ENCODE measurements around the gene SERPINB10.

The SERPINB10 gene

GRCh38 chr18:63908858-63909257, 1.1 kb downstream of the SERPINB10 start:
- H4K20me1 ChIP-seq (ENCODE audit: insufficient read depth, low read length, poor library complexity, severe bottlenecking): no peaks in the 10 kb centered on the region
- H3K36me3 ChIP-seq (ENCODE audit: insufficient read depth, low read length): no peaks in the 10 kb centered on the region
- H3K9me2 ChIP-seq (replicated peaks; ENCODE audit: low read depth, low read length): no peaks in the 10 kb centered on the region
- H2AFZ ChIP-seq (ENCODE audit: low read length): no peak overlapping the region
- H3K4me3 ChIP-seq (ENCODE audit: low read length, poor library complexity, severe bottlenecking): no peak overlapping the region
- no peaks in the 10 kb centered on the region for H3K79me2 ChIP-seq (ENCODE audit: insufficient read depth, low read length)
- H3K9ac ChIP-seq (ENCODE audit: low read depth, low read length, poor library complexity, severe bottlenecking): no peak overlapping the region
- H3K4me2 ChIP-seq (ENCODE audit: low read depth, low read length, poor library complexity, severe bottlenecking): no peak overlapping the region
- H3K9me3 ChIP-seq (ENCODE audit: insufficient read depth, low read depth, low read length): no peaks in the 10 kb centered on the region
- TF ChIP-seq CTCF (conservative IDR thresholded peaks at IDR 0.05; ENCODE audit: low read length): no peak
- TF ChIP-seq EZH2phosphoT487 (IDR thresholded peaks at IDR 0.05; ENCODE audit: borderline replicate concordance): no peak
- no peaks in the 10 kb centered on the region for H3K27me3 ChIP-seq (ENCODE audit: insufficient read depth, low read length, poor library complexity, severe bottlenecking)
- H3K4me1 ChIP-seq (ENCODE audit: insufficient read depth, low read length, poor library complexity, severe bottlenecking): no peaks in the 10 kb centered on the region
- H3F3A ChIP-seq (ENCODE audit: low read depth): no peaks in the 10 kb centered on the region

GRCh38 chr18:63909870-63910269, 2.1 kb downstream of the SERPINB10 start:
- H3K4me2 ChIP-seq (ENCODE audit: low read depth, low read length, poor library complexity, severe bottlenecking): no peak overlapping the region
- no peak overlapping the region for H2AFZ ChIP-seq (ENCODE audit: low read length)
- H3K79me2 ChIP-seq (ENCODE audit: insufficient read depth, low read length): no peaks in the 10 kb centered on the region
- TF ChIP-seq EZH2phosphoT487 (IDR thresholded peaks at IDR 0.05; ENCODE audit: borderline replicate concordance) (no peak), CTCF (conservative IDR thresholded peaks at IDR 0.05; ENCODE audit: low read length) (no peak)
- no peaks in the 10 kb centered on the region for H3K9me3 ChIP-seq (ENCODE audit: insufficient read depth, low read depth, low read length)
- H3K4me1 ChIP-seq (ENCODE audit: insufficient read depth, low read length, poor library complexity, severe bottlenecking): no peaks in the 10 kb centered on the region
- H3K27me3 ChIP-seq (ENCODE audit: insufficient read depth, low read length, poor library complexity, severe bottlenecking): no peaks in the 10 kb centered on the region
- H3F3A ChIP-seq (ENCODE audit: low read depth): no peaks in the 10 kb centered on the region
- H3K4me3 ChIP-seq (ENCODE audit: low read length, poor library complexity, severe bottlenecking): no peak overlapping the region
- H3K36me3 ChIP-seq (ENCODE audit: insufficient read depth, low read length): no peaks in the 10 kb centered on the region
- H3K9ac ChIP-seq (ENCODE audit: low read depth, low read length, poor library complexity, severe bottlenecking): no peak overlapping the region
- H3K9me2 ChIP-seq (replicated peaks; ENCODE audit: low read depth, low read length): no peaks in the 10 kb centered on the region; the same call in 1 of the 2 replicates
- H4K20me1 ChIP-seq (ENCODE audit: insufficient read depth, low read length, poor library complexity, severe bottlenecking): no peaks in the 10 kb centered on the region

GRCh38 chr18:63917817-63918216, 10.1 kb downstream of the SERPINB10 start:
- H3K9me3 ChIP-seq (ENCODE audit: insufficient read depth, low read depth, low read length): no peaks in the 10 kb centered on the region
- H3K4me3 ChIP-seq (ENCODE audit: low read length, poor library complexity, severe bottlenecking): no peak overlapping the region
- H3K79me2 ChIP-seq (ENCODE audit: insufficient read depth, low read length): no peaks in the 10 kb centered on the region
- no peaks in the 10 kb centered on the region for H3K4me1 ChIP-seq (ENCODE audit: insufficient read depth, low read length, poor library complexity, severe bottlenecking)
- TF ChIP-seq CTCF (conservative IDR thresholded peaks at IDR 0.05; ENCODE audit: low read length) (no peak), EZH2phosphoT487 (IDR thresholded peaks at IDR 0.05; ENCODE audit: borderline replicate concordance) (no peak)
- no peaks in the 10 kb centered on the region for H3F3A ChIP-seq (ENCODE audit: low read depth)
- H3K36me3 ChIP-seq (ENCODE audit: insufficient read depth, low read length): no peaks in the 10 kb centered on the region
- no peaks in the 10 kb centered on the region; the same call in 1 of the 2 replicates for H3K9me2 ChIP-seq (replicated peaks; ENCODE audit: low read depth, low read length)
- H3K9ac ChIP-seq (ENCODE audit: low read depth, low read length, poor library complexity, severe bottlenecking): no peak overlapping the region
- no peak overlapping the region for H2AFZ ChIP-seq (ENCODE audit: low read length)
- no peaks in the 10 kb centered on the region for H4K20me1 ChIP-seq (ENCODE audit: insufficient read depth, low read length, poor library complexity, severe bottlenecking)
- no peaks in the 10 kb centered on the region for H3K27me3 ChIP-seq (ENCODE audit: insufficient read depth, low read length, poor library complexity, severe bottlenecking)
- no peak overlapping the region for H3K4me2 ChIP-seq (ENCODE audit: low read depth, low read length, poor library complexity, severe bottlenecking)
